Caki2 (cell line): ENCODE data around the gene CPSF4. TPM values are rescaled to one million over a fixed set of nuclear protein-coding genes. Genes with fewer than 3 reads are reported as not detected.
"Not testable (repeated sequence)": the region's sequence is repeated elsewhere in the genome, so short reads cannot be mapped to it uniquely, and the experiment has no call there.

ENCODE experiments used
- DNase-seq: peaks from one replicate; pipeline ENCODE4 v3.0.0-alpha.2; 2015; ENCODE audit warnings: low read depth
- in situ Hi-C: cut with HindIII; loops from 2 replicates; pipeline ENCODE4 v1.10.0; 2016; ENCODE audit warnings: low sequenced_read_pairs, low pct_unique_long_range_greater_than_20kb, mixed read lengths
- total RNA-seq: library from RNA; depleted of rRNA; stranded (reverse); fragments of >200 nt; shearing (Covaris generic); gene quantifications from 2 replicates; pipeline ENCODE4 v1.2.3, GENCODE V29; 2014; ENCODE audit warnings: low replicate concordance

CPSF4 gene
- total RNA-seq, 1 experiment from 2014 or later = 31.4 TPM

DNA sequence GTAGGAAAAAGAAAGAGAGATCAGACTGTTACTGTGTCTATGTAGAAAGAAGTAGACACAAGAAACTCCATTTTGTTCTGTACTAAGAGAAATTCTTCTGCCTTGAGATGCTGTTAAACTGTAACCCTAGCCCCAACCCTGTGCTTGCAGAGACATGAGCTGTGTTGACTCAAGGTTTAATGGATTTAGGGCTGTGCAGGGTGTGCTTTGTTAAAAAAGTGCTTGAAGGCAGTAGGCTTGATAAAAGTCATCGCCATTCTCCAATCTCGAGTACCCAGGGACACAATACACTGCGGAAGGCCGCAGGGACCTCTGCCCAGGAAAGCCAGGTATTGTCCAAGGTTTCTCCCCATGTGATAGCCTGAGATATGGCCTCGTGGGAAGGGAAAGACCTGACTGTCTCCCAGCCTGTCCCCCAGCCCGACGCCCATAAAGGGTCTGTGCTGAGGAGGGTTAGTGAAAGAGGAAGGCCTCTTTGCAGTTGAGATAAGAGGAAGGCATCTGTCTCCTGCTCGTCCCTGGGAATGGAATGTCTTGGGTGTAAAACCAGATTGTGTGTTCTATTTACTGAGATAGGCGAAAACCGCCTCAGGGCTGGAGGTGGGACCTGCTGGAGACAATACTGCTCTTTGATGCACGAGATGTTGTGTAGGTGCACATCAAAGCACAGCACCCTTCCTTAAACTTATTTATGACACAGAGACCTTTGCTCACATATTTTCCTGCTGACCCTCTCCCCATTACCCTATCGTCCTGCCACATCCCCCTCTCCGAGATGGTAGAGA is 6.8 kb upstream of the CPSF4 start:
- in situ Hi-C loops, DNase-seq: not testable (repeated sequence)

DNA sequence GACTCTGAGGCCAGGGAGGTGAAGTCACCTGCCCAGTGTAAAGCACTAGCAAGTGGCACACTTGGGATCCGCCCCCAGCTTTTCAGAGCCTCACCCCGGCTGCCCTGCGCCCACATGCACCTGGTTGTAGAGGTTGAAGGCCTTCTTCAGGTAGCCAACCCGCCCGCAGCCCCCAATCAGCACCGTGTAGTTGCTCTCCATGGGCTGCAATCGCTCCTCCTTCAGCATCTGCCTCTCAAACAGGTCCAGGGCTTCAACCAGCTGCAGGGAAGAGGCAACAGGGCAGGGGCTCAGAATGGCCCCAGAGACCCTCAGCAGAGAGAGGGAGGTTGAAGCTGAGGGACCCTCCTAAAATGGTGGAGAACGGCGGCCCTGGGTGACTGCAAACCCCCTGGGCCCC is 5.6 kb upstream of the CPSF4 start:
- no peak for DNase-seq
- in situ Hi-C loops = no loop called here

DNA sequence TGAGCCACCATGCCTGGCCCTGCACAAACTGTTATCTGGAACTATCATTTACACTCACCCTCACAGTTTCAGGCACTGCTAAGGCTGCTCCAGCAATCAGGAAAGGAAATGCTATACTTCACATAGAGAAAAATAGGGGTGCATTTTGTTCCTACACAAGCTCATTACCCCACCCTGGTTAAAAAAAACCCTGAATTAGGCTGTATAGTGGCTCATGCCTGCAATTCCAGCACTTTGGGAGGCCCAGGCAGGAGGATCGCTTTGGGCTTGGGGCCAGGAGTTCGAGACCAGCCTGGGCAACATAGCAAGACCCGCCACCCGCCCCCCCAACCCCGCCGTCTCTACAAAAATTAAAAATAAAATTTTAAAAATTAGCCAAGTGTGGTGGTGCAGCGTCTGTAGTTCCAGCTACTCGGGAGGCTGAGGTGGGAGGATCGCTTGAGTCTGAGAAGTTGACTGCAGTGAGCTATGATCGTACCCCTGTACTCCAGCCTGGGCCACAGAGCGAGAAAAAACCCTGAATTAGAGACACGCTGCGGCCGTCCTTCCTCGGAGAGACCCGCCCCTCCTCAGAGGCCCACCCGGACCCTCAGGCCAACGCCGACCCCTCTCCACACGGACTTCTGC is 684 bp upstream of the CPSF4 start:
- DNase-seq = no peak

DNA sequence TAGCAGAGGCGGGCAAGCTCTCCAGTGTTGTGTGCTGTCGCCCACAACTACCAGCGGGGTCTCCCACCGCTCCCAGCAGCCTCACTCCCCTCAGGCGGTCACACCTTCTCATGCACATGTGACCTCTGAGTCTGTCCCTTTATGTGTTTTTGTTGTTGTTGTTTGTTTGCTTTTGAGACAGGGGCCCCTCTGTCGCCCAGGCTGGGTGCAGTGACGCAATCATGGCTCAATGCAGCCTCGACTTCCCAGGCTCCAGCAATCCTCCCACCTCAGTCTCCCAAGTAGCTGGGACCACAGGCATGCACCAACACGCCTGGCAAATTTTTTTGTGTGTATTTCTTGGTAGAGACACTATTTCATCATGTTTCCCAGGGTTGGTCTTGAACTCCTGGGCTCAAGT is 1.5 kb downstream of the CPSF4 start:
- DNase-seq = no peak
- in situ Hi-C loops = no loop called here

More for the DNA sequence above, 684 bp upstream of the CPSF4 start:
- in situ Hi-C loops = no loop called here

DNA sequence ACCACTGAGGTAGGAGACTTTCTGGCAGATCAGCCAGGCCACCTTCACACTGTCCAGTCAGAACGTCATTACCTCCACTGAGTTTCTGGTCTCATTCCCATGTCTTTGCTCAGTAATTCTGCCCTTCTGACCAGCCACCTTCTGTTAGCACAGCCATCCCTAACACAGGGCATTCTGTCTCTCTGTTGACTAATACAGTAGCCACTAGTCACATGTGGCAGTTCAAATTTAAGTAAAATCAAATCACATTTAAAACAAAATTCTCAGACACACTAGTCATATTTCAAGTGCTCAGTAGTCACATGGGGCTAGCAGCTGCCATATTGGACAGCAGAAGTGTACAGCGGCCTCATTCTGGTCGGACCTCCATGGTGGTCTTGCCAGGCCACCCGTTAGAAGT is 7.4 kb downstream of the CPSF4 start:
- in situ Hi-C loops = no loop called here
- DNase-seq = no peak

DNA sequence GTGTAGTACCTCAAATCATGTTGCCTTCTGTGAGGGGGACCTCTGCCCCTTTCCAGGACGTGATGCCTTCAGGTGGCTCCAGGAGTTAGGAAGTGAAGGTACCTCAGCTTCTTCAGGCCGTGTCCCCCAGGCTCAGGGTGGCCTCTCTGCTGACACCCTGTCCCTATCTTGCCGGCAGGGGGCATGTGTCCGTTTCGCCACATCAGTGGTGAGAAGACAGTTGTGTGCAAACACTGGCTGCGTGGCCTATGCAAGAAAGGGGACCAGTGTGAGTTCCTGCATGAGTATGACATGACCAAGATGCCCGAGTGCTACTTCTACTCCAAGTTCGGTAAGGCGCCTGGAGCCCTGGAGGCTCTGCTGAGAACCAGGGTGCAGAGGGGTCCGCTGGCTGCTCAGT is 9.2 kb downstream of the CPSF4 start:
- in situ Hi-C loops = no loop called here

DNA sequence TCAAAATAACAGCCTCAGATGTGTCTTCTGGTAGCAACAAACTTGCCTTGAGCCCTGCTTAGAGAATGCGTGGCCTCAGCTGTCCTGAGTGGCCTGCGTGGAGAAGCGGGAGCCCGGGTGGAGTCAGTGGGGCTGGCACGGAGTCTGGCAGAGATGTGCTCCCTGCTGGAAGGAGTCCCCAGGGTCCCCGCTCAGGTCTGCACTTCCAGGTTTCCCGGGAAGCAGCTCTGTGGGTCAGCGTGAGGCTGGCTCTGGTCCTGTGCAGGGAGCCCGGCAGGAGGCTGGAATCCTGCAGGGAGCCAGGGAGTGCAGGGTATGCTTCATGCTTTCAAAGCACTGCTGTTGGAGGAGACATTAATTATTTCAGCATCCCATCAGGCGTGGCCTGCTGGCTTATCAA is 10.1 kb downstream of the CPSF4 start:
- DNase-seq = no peak
- in situ Hi-C loops = no loop called here

More for the DNA sequence above, 9.2 kb downstream of the CPSF4 start:
- DNase-seq = no peak

DNA sequence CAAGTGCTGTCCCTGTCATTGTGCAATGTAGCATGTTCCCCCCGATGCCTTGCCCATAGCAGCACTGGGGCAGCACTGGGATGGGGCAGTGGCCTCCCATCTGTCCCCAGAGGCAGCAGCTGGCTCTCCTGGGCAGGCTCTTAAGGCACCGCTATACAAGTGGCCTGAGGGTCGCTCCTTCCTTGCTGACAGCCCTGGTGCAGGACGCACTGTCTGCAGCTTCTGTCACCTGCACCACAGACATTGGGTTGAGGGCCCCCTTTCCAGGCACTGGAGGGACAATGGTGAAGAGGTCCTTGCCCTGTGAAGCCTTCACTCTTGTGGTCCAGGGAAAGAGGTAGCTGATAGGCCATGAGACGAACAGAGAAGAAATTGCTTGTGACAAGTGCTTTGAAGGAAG is 10.6 kb downstream of the CPSF4 start:
- in situ Hi-C loops = no loop called here
- DNase-seq = no peak

DNA sequence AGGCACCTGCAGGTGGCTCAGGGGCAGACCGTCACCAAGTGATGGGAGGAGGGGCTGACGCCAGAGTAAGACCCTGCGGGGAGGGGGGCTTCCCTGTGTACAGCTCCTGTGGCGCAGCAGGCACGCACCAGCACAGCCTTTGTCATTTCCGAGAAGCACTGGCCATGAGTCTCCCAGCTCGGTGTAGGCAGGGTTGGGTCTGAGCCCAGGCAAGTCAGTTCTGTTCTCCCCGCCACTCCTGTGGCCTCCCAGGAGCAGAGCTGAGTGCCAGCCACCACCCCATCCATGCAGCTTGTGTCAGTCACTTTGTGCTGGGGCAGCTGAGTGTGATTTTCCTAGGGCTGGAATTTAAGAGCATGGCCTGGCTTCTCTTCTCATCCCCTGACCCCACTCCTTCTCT is 13.2 kb downstream of the CPSF4 start:
- no peak for DNase-seq
- in situ Hi-C loops = no loop called here

DNA sequence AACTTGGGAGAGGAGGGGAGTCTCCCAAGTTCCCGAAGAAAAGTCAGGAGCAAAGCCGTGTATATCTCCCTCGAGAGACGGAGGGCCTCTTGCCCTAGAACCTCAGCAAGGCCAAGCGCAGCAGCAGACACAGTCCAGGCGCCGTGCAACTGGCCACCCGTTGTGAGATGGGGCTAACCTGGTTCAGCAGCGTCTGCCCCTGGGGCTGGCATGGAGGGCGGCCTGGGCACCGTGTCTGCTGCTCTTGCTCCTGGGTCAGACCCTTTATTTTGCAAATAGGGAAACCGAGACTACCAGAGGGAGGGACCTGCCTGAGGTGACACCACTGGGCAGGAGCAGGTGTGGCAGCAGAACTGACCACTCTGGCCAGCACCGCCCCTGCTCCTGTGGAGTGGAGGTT is 13.8 kb downstream of the CPSF4 start:
- in situ Hi-C loops = no loop called here
- DNase-seq = no peak

DNA sequence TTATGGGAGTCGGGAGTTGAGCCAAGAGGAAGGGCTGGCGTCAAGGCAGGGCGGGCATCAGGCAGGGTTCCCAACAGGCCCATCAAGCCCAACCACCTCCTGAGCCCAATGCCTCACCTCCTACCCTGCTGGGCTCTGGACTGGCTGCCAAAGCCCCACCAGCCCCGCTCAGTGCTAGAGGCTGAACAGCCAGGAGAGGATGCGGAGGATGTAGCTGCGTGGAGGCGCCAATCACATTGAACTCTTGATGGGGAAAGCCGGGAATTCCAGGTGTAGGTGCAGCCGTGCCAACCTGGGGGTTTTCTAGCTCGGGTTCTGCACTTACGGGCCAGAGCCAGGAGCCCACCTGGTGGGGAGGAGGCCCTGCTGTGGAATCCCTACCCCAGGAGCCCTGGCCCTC is 14.4 kb downstream of the CPSF4 start:
- in situ Hi-C loops = no loop called here
- no peak for DNase-seq

DNA sequence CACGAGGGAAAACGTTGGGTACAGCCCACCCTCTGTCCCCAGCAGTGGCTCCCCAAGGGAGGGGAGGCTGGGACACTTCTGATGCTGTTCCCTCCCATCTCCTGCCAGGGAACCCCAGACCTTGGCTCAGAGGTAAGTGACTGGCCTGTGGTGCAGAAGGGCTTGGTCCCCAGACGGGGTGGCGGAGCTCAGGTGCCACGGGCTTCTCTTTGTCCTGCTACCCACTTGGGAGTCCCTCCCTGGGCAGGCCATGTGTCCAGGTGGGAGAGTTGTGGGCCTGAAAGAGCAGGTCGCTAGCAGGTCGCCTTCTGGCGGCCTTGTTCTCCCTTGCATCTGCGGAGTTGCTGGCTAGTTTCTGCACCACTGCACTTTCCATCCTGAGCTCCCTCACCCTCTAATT is 17.1 kb downstream of the CPSF4 start:
- in situ Hi-C loops = no loop called here
- no peak for DNase-seq

DNA sequence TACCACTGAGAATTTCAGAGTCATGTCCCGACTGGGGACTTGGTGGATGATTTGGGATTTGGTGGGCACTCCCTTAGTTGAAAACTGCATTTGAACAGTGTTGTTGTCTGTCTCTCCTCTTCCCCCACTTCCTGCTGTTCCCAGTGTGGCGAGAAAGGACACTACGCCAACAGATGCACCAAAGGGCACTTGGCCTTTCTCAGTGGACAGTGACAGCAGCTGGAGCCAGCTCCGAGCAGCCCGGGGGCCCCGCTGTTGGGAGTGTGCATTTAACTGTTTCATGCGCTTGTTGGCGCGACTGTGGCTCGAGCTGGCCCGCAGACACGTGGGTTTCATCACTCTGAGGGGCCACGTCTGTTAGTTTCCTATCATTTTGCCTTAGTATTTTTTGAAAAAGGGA is 17.5 kb downstream of the CPSF4 start:
- in situ Hi-C loops = no loop called here
- DNase-seq = no peak

DNA sequence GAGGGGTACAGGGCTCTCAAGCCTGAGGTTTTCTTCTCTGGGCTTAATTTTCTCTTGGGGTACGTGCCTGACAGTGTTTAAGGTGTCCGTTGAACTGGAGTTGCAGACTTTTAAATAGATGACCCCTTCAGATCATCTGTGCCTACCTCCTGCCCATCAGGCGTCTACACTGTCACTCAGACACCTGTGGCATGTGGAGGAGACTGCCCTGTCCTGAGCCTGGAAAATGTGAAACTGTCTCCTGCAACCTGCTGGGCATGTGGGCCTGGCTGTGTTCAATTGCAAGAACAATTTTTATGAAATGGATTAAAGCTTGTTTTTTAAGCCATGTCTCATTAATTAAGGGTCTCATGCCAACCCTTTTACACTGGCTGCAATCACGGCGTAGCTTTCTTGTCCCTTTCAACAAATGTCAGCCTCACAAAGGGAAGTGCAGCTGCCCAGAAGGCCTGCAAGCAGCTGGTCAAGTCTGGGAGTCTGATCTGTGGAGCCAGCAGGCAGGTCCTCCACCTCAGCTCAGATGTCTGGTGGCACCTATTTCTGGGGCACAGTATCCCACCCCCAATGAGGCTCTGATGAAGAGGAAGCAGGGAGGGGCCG is 18.4 kb downstream of the CPSF4 start:
- DNase-seq = no peak
- in situ Hi-C loops = no loop called here

DNA sequence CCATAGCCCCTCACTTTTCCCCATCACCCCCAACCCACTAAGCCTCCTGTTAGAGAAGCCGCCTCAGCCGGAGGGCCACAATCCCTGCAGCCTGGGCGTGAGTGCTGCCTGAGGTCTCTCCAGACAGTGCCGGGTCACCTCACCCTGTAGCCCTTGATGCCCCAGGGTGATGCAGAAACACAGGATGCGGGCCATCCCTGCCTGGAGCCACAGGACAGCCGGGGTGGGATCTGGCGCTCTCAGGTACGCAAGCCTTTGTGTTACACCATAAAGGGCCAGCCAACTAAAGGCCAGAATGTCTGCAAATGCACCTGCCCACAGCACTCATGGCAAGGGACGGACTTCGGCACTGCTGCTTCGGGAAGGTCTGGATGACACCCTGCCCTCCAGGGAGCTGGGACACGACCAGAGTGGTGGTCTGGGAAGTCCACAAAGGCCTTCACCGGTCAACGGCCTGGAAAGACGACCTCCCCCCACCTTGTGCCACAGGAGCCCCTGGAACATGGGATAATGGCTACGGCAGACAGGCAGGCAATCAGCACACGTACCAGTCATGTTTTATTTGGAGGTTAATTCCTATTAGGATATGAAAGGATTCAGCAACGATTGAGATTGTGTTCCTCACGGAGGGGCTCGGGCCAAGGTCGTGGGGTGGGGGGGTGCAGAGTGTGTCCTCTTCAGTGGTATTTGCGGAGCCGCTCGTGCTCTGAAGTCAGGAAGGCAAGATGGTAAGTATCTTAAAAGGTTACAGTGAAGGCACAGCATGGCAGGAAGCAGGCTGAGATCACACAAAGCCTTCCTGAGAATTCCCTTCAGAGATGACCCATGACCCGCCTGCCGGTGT is 19.1 kb downstream of the CPSF4 start:
- DNase-seq = no peak
- in situ Hi-C loops = no loop called here

DNA sequence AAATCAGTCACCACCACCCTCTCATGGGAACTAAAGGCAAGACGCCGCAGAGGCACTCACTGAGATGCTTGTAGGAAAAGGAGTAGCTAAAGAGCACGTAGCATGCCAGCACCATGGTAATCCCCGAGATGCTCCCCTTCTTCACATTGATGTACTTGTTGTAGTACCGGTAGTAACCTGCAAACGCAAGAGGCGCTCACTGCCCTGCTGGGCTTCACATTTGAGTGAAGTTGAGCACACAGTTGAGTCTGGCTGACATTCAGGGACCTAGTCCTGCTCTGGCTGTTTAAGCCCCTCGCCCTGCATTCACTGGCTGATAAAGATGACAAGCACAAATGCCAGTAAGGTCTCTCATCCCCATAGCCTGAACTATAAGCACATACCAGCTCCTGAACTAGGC is 20.3 kb downstream of the CPSF4 start:
- in situ Hi-C loops = no loop called here
- DNase-seq = no peak

DNA sequence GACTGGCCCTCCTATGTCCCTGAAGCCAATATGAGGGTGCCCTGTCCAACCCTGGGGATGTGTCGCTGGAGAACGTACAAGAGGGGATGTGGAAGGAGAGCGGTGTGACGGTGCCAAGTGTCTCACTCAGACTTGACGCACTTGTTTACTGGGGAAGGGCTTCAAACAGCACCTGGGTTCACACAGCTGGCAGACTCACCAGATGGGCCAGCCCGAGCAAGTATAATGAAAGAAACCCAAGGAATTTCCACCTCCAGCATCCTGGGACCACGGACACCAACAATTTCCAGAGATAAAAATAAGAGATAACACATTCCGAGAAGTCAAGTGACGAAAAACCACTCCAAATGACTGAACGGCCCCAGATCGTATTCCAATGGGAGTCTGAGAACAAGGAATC is 21.9 kb downstream of the CPSF4 start:
- DNase-seq = no peak
- in situ Hi-C loops = no loop called here

DNA sequence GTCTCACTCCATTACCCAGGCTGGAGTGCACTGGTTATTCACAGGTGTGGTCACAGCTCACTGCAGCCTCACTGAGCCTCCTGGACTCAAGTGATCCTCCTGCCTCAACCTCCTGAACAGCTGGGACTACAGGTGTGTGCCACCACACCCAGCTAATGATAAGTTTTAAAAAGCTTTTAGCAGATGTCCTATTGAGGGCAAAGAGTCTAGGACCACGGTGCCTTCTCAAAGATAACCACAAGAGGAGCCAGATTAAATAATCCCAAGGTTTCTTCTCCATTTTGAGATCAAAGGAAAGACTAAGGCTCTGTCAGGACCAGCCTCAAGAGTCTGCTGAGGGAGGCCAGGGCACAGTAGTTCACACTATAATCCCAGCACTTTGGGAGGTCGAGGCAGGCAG is 22.5 kb downstream of the CPSF4 start:
- DNase-seq = no peak
- in situ Hi-C loops = no loop called here

DNA sequence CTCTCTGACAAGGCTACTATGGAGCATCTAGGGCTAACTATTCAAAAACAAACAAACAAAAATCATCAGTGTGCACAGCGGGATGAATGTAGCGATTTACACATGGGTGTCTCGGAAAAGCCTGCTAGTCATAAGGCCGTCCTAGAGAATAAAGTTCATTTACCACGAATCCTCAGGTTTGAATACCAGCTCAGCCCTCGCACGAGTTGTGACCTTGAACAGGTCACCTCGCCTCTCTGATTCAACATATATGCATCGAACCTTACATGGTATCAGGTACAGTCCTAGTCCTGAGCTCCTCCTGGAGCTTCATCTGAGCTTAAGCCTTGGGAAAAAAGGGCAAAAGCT is 26.7 kb downstream of the CPSF4 start:
- no peak for DNase-seq
- in situ Hi-C loops = no loop called here
